Esophagus squamous epithelium (tissue), 5 donors: ENCODE data around the gene M6PR. TPM values are rescaled to one million over a fixed set of nuclear protein-coding genes. Genes with fewer than 3 reads are reported as not detected.

ENCODE experiments used
- DNase-seq: peaks from one replicate; lab custom pipeline; 2025; lab: John Stamatoyannopoulos, UW
- H3K27ac ChIP-seq, 4 donors: fragments of 200-600 bp; sonication (generic); one replicate each; pipeline ENCODE4 v1.5.1; 2016 to 2019; ENCODE audit warnings: mild to moderate bottlenecking in 1 of 4
- H3K27me3 ChIP-seq, 4 donors: fragments of 200-600 bp; sonication (generic); 1 replicate in 3 of 4; 2 replicates in 1 of 4; pipeline versions ENCODE4 v1.5.1 to v1.6.0; 2017 to 2021; ENCODE audit warnings: antibody characterized with exemption in 1 of 4
- H3K36me3 ChIP-seq, 3 donors: fragments of 200-600 bp; sonication (generic); one replicate each; pipeline ENCODE4 v1.5.1; 2016 to 2019
- H3K4me1 ChIP-seq, 3 donors: fragments of 200-600 bp; sonication (generic); one replicate each; pipeline ENCODE4 v1.5.1; 2017 to 2019
- H3K4me3 ChIP-seq, 4 donors: fragments of 200-600 bp; sonication (generic); 1 replicate in 3 of 4; 2 replicates in 1 of 4; pipeline ENCODE4 v1.5.1; 2016 to 2019; ENCODE audit warnings: mild to moderate bottlenecking in 2 of 4, moderate library complexity in 1 of 4
- H3K9me3 ChIP-seq, 3 donors: fragments of 200-600 bp; sonication (generic); one replicate each; pipeline ENCODE4 v1.5.1; 2016 to 2019
- POLR2A ChIP-seq, 4 donors: fragments of 450-650 bp; IDR thresholded peaks; one replicate each; pipeline ENCODE4 v1.6.1; 2017; ENCODE audit warnings: antibody characterized with exemption in 4 of 4, mild to moderate bottlenecking in 4 of 4, moderate library complexity in 3 of 4
- WGBS, 2 donors: methylation state at CpG; one replicate each; pipeline ENCODE4 v1.1.5; 2018; 5-methylcytosine and 5-hydroxymethylcytosine counted together
- intact Hi-C: fragments of 100-400 bp; cut with DNase I; formaldehyde crosslinking; loops from one replicate; pipeline ENCODE4 v1.15.0; 2022
- total RNA-seq, 4 donors: library from RNA; depleted of rRNA; stranded (reverse); fragments of >200 nt; gene quantifications; one replicate each; pipeline ENCODE4 v1.1.0, GENCODE V29; 2016
- TF ChIP-seq, protein P1 (sequence below), 6 experiments: fragments of 450-650 bp in 4 of 6; fragments of 200-600 bp in 2 of 6; sonication (generic) in 2 of 6; IDR thresholded peaks; one replicate each; pipeline ENCODE4 v1.5.1; 2016 to 2019; ENCODE audit warnings: antibody characterized with exemption in 6 of 6, mild to moderate bottlenecking in 4 of 6, moderate library complexity in 4 of 6
- donor health status: DM: yes; HTN: yes; CAD: no.

Gene M6PR
- total RNA-seq, 4 donors from 2014 or later = 60.1 to 120 (median 108) TPM

DNA sequence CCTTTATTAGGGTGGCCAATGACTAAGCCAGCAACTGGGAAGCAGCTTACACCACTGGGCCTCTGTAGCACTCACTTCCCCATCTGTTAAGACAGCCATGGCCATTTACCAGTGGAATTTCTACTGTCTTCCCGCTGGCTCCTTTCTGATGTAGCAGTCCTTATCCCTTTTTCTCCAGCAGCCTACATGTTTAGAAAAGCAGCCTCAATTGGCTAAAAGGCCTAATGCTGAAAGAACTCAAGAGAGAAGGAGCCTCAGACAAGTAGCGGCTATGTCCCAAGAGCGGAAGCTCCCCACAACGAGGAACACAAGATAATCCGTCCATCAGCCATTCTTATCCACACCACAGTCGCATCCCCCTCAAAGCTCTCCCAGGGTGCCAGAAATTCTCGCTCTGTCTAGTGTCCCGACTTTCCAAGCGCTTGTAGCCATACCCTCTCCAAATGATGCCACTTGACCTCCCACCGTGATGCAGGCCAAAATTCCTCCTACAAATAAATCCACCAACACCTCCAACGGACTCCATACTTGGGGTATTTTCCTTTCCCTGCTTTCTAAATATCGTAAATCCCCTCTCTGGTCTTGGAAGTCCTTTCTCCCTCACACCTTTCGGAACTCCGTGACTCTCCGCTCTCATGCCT lies 624 bp downstream of the M6PR start:
- 0 to 2% methylated on average over 15 of the region's 15 CpGs for WGBS, 2 donors
- peaks cover 10 to 26% (median 13%) of the 10 kb centered on the region in 3 donors for H3K36me3 ChIP-seq
- no peaks in the 10 kb centered on the region for H3K27me3 ChIP-seq
- DNase-seq = no peak
- H3K27ac ChIP-seq = peak overlapping the region; percentile 94 to 99 (median 96)
- TF ChIP-seq, protein P1, sequence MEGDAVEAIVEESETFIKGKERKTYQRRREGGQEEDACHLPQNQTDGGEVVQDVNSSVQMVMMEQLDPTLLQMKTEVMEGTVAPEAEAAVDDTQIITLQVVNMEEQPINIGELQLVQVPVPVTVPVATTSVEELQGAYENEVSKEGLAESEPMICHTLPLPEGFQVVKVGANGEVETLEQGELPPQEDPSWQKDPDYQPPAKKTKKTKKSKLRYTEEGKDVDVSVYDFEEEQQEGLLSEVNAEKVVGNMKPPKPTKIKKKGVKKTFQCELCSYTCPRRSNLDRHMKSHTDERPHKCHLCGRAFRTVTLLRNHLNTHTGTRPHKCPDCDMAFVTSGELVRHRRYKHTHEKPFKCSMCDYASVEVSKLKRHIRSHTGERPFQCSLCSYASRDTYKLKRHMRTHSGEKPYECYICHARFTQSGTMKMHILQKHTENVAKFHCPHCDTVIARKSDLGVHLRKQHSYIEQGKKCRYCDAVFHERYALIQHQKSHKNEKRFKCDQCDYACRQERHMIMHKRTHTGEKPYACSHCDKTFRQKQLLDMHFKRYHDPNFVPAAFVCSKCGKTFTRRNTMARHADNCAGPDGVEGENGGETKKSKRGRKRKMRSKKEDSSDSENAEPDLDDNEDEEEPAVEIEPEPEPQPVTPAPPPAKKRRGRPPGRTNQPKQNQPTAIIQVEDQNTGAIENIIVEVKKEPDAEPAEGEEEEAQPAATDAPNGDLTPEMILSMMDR (IDR thresholded peaks at IDR 0.05) = no peak
- no peak for TF ChIP-seq POLR2A (IDR thresholded peaks at IDR 0.05)
- H3K9me3 ChIP-seq = no peaks in the 10 kb centered on the region
- intact Hi-C loops = no loop called here
- peak overlapping the region; percentile 69 to 97 (median 82) for H3K4me3 ChIP-seq
- peaks cover 4 to 38% (median 20%) of the 10 kb centered on the region in 3 donors for H3K4me1 ChIP-seq

DNA sequence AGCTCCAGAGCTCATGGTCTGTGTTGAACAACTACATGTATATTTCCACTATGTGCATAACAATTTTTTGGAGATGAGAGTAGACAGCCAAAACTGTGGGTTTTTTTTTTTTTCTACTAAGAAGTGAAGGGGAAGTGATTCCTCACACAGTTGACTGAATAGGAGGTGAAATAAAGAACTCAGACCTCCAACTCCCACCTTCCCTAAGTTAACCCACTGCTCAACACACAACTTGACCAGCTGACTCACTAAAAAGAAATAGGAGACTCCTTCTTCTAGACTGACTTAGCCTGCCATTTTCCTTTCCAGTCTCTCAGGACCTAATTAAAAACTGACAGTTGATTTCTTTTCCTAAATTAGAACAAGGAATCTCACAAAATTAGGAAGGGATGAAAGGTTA lies 1.7 kb downstream of the M6PR start:
- no peak for TF ChIP-seq POLR2A (IDR thresholded peaks at IDR 0.05)
- TF ChIP-seq, protein P1 (IDR thresholded peaks at IDR 0.05) = no peak
- no peak for DNase-seq
- Histone ChIP-seq H3K9me3 (no peaks in the 10 kb centered on the region), H3K27me3 (no peaks in the 10 kb centered on the region), H3K4me3 (no peak overlapping the region), H3K4me1 (peaks cover 4 to 38% (median 20%) of the 10 kb centered on the region in 3 donors), H3K36me3 (peaks cover 10 to 37% (median 21%) of the 10 kb centered on the region in 3 donors), H3K27ac (no peak overlapping the region)
- intact Hi-C loops = no loop called here

DNA sequence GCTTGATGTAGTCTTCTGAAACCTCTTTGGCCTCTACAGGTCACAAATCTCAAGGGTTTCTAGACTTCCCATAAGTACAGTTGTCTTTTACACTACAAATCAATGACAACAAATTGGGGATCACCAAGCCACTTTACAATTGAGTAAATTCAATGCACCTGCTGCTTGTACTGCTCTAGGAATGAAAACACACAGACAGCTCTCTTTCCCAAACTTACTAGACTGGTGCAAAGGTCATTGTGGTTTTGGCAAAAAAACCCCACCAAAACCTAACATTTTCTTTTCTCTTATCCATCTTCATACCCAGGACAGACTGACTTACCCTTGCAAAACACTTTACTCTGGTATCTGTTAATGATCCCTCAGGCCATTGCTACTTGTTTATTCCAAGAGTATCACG lies 2.7 kb downstream of the M6PR start:
- peaks cover 18 to 47% (median 21%) of the 10 kb centered on the region in 3 donors for H3K36me3 ChIP-seq
- intact Hi-C loops = no loop called here
- WGBS, 2 donors = 56 to 70% methylated on average over 1 of the region's 1 CpG
- H3K4me1 ChIP-seq = peaks cover 4 to 35% (median 20%) of the 10 kb centered on the region in 3 donors
- H3K27ac ChIP-seq = no peak overlapping the region
- no peaks in the 10 kb centered on the region for H3K27me3 ChIP-seq
- H3K4me3 ChIP-seq = no peak overlapping the region
- no peak for TF ChIP-seq POLR2A (IDR thresholded peaks at IDR 0.05)
- TF ChIP-seq, protein P1 (IDR thresholded peaks at IDR 0.05) = no peak
- DNase-seq = no peak
- H3K9me3 ChIP-seq = no peaks in the 10 kb centered on the region

DNA sequence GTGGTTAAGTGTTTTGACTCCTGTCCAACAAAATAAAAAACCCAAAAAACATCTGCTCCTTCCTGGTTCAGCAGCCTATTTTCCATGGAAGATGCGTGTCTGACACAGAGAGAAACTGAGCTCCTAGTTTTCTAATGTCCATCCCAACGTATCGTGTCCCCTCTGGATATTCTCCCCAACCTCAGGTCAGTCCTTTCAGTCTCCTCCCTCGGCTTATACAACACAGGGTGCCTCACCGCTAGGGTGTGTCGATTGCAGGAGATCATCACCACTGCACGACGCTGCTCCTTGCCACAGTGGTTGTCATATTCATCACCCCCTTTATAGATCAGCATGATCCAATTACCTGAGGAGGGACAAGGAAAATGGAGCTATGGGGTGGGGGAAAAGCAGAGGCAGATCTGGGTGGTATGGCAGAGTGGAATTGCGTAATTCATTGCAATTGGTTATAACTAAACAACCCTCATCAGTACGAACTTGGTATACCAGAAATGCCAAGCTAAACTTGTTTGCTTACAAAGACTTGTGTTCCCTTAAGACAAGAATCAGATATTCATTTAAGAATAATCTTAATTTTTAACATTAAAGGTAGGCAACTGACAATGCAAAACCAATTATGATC lies 5.8 kb downstream of the M6PR start:
- DNase-seq = no peak
- Histone ChIP-seq H3K27ac (no peak overlapping the region), H3K4me3 (no peak overlapping the region), H3K4me1 (peaks cover 3 to 20% (median 16%) of the 10 kb centered on the region in 3 donors), H3K27me3 (no peaks in the 10 kb centered on the region), H3K36me3 (peaks cover 21 to 60% (median 26%) of the 10 kb centered on the region in 3 donors), H3K9me3 (no peaks in the 10 kb centered on the region)
- intact Hi-C loops = no loop called here
- 89 to 93% methylated on average over 10 of the region's 10 CpGs for WGBS, 2 donors
- TF ChIP-seq POLR2A (IDR thresholded peaks at IDR 0.05) = no peak
- TF ChIP-seq, protein P1 (IDR thresholded peaks at IDR 0.05) = no peak
